Lower leg skin (tissue), 3 donors: ENCODE data around the gene ALDH3B2.

Experiments
- CTCF ChIP-seq, 3 donors: fragments of 450-650 bp; IDR thresholded peaks; one replicate each; pipeline ENCODE4 v1.5.1; 2016; ENCODE audit warnings: antibody characterized with exemption in 3 of 3, mild to moderate bottlenecking in 3 of 3, moderate library complexity in 2 of 3
- POLR2A ChIP-seq, 2 donors: fragments of 450-650 bp; IDR thresholded peaks; one replicate each; pipeline ENCODE4 v1.6.1; 2016 to 2017; ENCODE audit warnings: antibody characterized with exemption in 2 of 2, mild to moderate bottlenecking in 1 of 2, moderate library complexity in 1 of 2

- TF ChIP-seq POLR2A (IDR thresholded peaks at IDR 0.05): no peak
- TF ChIP-seq CTCF (IDR thresholded peaks at IDR 0.05): no peak
Observed at GRCh38 chr11:67656278-67656922, 18.0 kb downstream of the ALDH3B2 start.
